Vagina (tissue), 2 donors: ENCODE results near the gene DNAJC4.

Experiments used
- CTCF ChIP-seq, 3 experiments: fragments of 450-650 bp in 2 of 3; fragments of 200-600 bp in 1 of 3; sonication (generic) in 1 of 3; IDR thresholded peaks; one replicate each; pipeline ENCODE4 v1.5.1; 2017 to 2019; ENCODE audit warnings: antibody characterized with exemption in 3 of 3, mild to moderate bottlenecking in 2 of 3, moderate library complexity in 2 of 3
- POLR2A ChIP-seq, 2 donors: fragments of 450-650 bp; IDR thresholded peaks; one replicate each; pipeline ENCODE4 v1.6.1; 2017; ENCODE audit warnings: antibody characterized with exemption in 2 of 2, mild to moderate bottlenecking in 2 of 2, moderate library complexity in 2 of 2
- POLR2AphosphoS5 ChIP-seq, 2 donors: sonication (generic); formaldehyde crosslinking; IDR thresholded peaks; one replicate each; pipeline ENCODE4 v1.9.0; 2017; ENCODE audit warnings: antibody characterized with exemption in 2 of 2, mild to moderate bottlenecking in 2 of 2, low read depth in 1 of 2; ENCODE audit not compliant: insufficient read depth in 1 of 2

- TF ChIP-seq CTCF (IDR thresholded peaks at IDR 0.05) (no peak), POLR2AphosphoS5 (IDR thresholded peaks at IDR 0.05; ENCODE audit: insufficient read depth in 1 of 2, low read depth in 1 of 2) (no peak), POLR2A (IDR thresholded peaks at IDR 0.05) (no peak)
Observed at GRCh38 chr11:64248578-64248977, 18.2 kb downstream of the DNAJC4 start.
